Gastroesophageal sphincter (tissue), 4 donors: ENCODE results near the gene MCTP1. TPM values are rescaled to one million over a fixed set of nuclear protein-coding genes. Genes with fewer than 3 reads are reported as not detected.

ENCODE experiments used
- ATAC-seq: fragments of 150-250 bp; one replicate; pipeline ENCODE4 v1.9.1; 2016; ENCODE audit warnings: mild to moderate bottlenecking, moderate library complexity
- H3K27ac ChIP-seq, 4 donors: fragments of 200-600 bp; sonication (generic) in 3 of 4; 1 replicate in 3 of 4; 2 replicates in 1 of 4; pipeline ENCODE4 v1.5.1; 2016 to 2019
- H3K27me3 ChIP-seq: fragments of 200-600 bp; sonication (generic); one replicate; pipeline ENCODE4 v1.5.1; 2019
- H3K36me3 ChIP-seq, 2 donors: fragments of 200-600 bp; sonication (generic); one replicate each; pipeline ENCODE4 v1.5.1; 2019; ENCODE audit warnings: control low read depth in 1 of 2
- H3K4me1 ChIP-seq, 3 donors: fragments of 200-600 bp; sonication (generic); 1 replicate in 2 of 3; 2 replicates in 1 of 3; pipeline ENCODE4 v1.5.1; 2016 to 2019; ENCODE audit warnings: control low read depth in 2 of 3
- H3K4me3 ChIP-seq, 2 donors: fragments of 200-600 bp; sonication (generic); one replicate each; pipeline ENCODE4 v1.5.1; 2019; ENCODE audit warnings: mild to moderate bottlenecking in 1 of 2, moderate library complexity in 1 of 2
- H3K9me3 ChIP-seq, 3 donors: fragments of 200-600 bp; sonication (generic); one replicate each; pipeline ENCODE4 v1.5.1; 2017 to 2019; ENCODE audit warnings: control low read depth in 2 of 3
- EP300 ChIP-seq: sonication (generic); formaldehyde crosslinking; IDR thresholded peaks from one replicate; pipeline ENCODE4 v1.6.1; 2017; ENCODE audit warnings: antibody characterized with exemption, mild to moderate bottlenecking
- POLR2A ChIP-seq, 2 donors: fragments of 450-650 bp; IDR thresholded peaks; one replicate each; pipeline ENCODE4 v1.6.1; 2017; ENCODE audit warnings: antibody characterized with exemption in 2 of 2, mild to moderate bottlenecking in 2 of 2, moderate library complexity in 1 of 2
- POLR2AphosphoS5 ChIP-seq: sonication (generic); formaldehyde crosslinking; IDR thresholded peaks from one replicate; pipeline ENCODE4 v1.6.1; 2017; ENCODE audit warnings: antibody characterized with exemption
- WGBS, 2 donors: methylation state at CpG; one replicate each; pipeline ENCODE4 v1.1.5; 2018; ENCODE audit warnings: low coverage in 1 of 2; 5-methylcytosine and 5-hydroxymethylcytosine counted together
- total RNA-seq, 4 donors: library from RNA; depleted of rRNA; stranded (reverse); fragments of >200 nt; gene quantifications; one replicate each; pipeline ENCODE4 v1.1.0, GENCODE V29; 2016
- TF ChIP-seq, protein P1 (sequence below), 4 experiments: fragments of 200-600 bp in 2 of 4; fragments of 450-650 bp in 2 of 4; sonication (generic) in 1 of 4; IDR thresholded peaks; one replicate each; pipeline ENCODE4 v1.5.1; 2017 to 2019; ENCODE audit warnings: antibody characterized with exemption in 4 of 4, mild to moderate bottlenecking in 2 of 4, moderate library complexity in 2 of 4

The MCTP1 gene
- total RNA-seq, 4 donors from 2014 or later, result 13.5 to 57.6 (median 21.9) TPM

DNA sequence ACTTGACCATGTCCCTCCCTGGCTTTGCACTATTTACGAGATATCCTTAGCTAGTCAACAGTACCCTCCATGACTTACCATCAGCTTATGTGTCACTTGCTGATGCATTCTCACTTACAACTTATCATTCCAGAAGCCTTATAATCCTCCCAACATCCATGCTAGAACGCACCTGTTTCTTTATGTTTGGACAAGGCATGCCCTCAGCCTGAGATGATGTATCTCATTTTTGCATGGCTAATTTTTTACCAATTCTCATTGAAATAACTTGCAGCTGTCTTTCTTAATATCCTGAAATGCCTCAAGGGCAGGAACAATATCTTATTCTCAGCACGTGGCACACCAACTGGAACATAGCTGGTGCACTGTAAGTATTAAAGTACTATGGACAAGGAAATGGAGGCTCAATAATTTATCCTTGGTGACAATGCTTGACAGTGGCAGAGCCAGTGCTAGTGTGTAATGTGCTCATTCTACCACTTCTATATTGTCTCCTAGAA is 384.8 kb downstream of the MCTP1 start:
- no peak overlapping the region for H3K4me3 ChIP-seq
- H3K4me1 ChIP-seq, result no peaks in the 10 kb centered on the region
- no peak for ATAC-seq
- 91 to 93% methylated on average over 3 of the region's 3 CpGs for WGBS, 2 donors
- H3K9me3 ChIP-seq, result no peaks in the 10 kb centered on the region
- no peaks in the 10 kb centered on the region for H3K27me3 ChIP-seq
- TF ChIP-seq, protein P1, sequence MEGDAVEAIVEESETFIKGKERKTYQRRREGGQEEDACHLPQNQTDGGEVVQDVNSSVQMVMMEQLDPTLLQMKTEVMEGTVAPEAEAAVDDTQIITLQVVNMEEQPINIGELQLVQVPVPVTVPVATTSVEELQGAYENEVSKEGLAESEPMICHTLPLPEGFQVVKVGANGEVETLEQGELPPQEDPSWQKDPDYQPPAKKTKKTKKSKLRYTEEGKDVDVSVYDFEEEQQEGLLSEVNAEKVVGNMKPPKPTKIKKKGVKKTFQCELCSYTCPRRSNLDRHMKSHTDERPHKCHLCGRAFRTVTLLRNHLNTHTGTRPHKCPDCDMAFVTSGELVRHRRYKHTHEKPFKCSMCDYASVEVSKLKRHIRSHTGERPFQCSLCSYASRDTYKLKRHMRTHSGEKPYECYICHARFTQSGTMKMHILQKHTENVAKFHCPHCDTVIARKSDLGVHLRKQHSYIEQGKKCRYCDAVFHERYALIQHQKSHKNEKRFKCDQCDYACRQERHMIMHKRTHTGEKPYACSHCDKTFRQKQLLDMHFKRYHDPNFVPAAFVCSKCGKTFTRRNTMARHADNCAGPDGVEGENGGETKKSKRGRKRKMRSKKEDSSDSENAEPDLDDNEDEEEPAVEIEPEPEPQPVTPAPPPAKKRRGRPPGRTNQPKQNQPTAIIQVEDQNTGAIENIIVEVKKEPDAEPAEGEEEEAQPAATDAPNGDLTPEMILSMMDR (IDR thresholded peaks at IDR 0.05), result no peak
- TF ChIP-seq POLR2A (IDR thresholded peaks at IDR 0.05) (no peak), POLR2AphosphoS5 (no peak), EP300 (no peak)
- no peaks in the 10 kb centered on the region for H3K36me3 ChIP-seq
- no peak overlapping the region for H3K27ac ChIP-seq

GRCh38 chr5:94893412-94894135 is 391.3 kb downstream of the MCTP1 start:
- no peaks in the 10 kb centered on the region for H3K36me3 ChIP-seq
- no peak for ATAC-seq
- H3K9me3 ChIP-seq, result no peaks in the 10 kb centered on the region
- no peak overlapping the region for H3K4me3 ChIP-seq
- no peak for TF ChIP-seq POLR2AphosphoS5
- TF ChIP-seq EP300, result no peak
- TF ChIP-seq, protein P1 (IDR thresholded peaks at IDR 0.05), result no peak
- TF ChIP-seq POLR2A (IDR thresholded peaks at IDR 0.05), result no peak
- no peak overlapping the region for H3K27ac ChIP-seq
- 25 to 33% methylated on average over 4 to 5 of the region's 5 CpGs for WGBS, 2 donors
- no peaks in the 10 kb centered on the region for H3K27me3 ChIP-seq
- H3K4me1 ChIP-seq, result no peaks in the 10 kb centered on the region

- ATAC-seq, result no peak
- Histone ChIP-seq H3K27ac (no peak overlapping the region), H3K9me3 (no peaks in the 10 kb centered on the region)
These were observed 392.9 kb downstream of the MCTP1 start for GRCh38 chr5:94891972-94892371.

GRCh38 chr5:94891565-94891964 is 393.3 kb downstream of the MCTP1 start:
- H3K27ac ChIP-seq, result no peak overlapping the region
- TF ChIP-seq POLR2A (IDR thresholded peaks at IDR 0.05) (no peak), EP300 (no peak), POLR2AphosphoS5 (no peak)
- TF ChIP-seq, protein P1 (IDR thresholded peaks at IDR 0.05), result no peak
- WGBS, 2 donors, result 84 to 90% methylated on average over 5 of the region's 5 CpGs
- H3K9me3 ChIP-seq, result no peaks in the 10 kb centered on the region
- H3K36me3 ChIP-seq, result no peaks in the 10 kb centered on the region
- no peak overlapping the region for H3K4me3 ChIP-seq
- no peak for ATAC-seq
- no peaks in the 10 kb centered on the region for H3K27me3 ChIP-seq
- H3K4me1 ChIP-seq, result no peaks in the 10 kb centered on the region

More at GRCh38 chr5:94891972-94892371, 392.9 kb downstream of the MCTP1 start:
- H3K27me3 ChIP-seq, result no peaks in the 10 kb centered on the region
- H3K36me3 ChIP-seq, result no peaks in the 10 kb centered on the region
- no peaks in the 10 kb centered on the region for H3K4me1 ChIP-seq
- 90 to 94% methylated on average over 6 to 7 of the region's 9 CpGs for whole genome bisulfite sequencing, 2 donors
- H3K4me3 ChIP-seq, result no peak overlapping the region
- TF ChIP-seq, protein P1 (IDR thresholded peaks at IDR 0.05), result no peak
- TF ChIP-seq POLR2A (IDR thresholded peaks at IDR 0.05), result no peak
- no peak for TF ChIP-seq POLR2AphosphoS5
- no peak for TF ChIP-seq EP300

GRCh38 chr5:94890907-94891306 is 394.0 kb downstream of the MCTP1 start:
- no peaks in the 10 kb centered on the region for H3K36me3 ChIP-seq
- H3K27ac ChIP-seq, result no peak overlapping the region
- ATAC-seq, result no peak
- H3K4me3 ChIP-seq, result no peak overlapping the region
- TF ChIP-seq POLR2AphosphoS5 (no peak), EP300 (no peak), POLR2A (IDR thresholded peaks at IDR 0.05) (no peak)
- TF ChIP-seq, protein P1 (IDR thresholded peaks at IDR 0.05), result no peak
- no peaks in the 10 kb centered on the region for H3K4me1 ChIP-seq
- H3K9me3 ChIP-seq, result no peaks in the 10 kb centered on the region
- WGBS, 2 donors, result 55 to 69% methylated on average over 4 of the region's 4 CpGs
- no peaks in the 10 kb centered on the region for H3K27me3 ChIP-seq
